IMR-90 (cell line): ENCODE data around the gene PRKCE. TPM values are rescaled to one million over a fixed set of nuclear protein-coding genes. Genes with fewer than 3 reads are reported as not detected.

Experiments
- ATAC-seq: fragments of 200-7000 bp; cut with Tn5 transposase; 2 replicates; pipeline ENCODE4 v1.9.1; 2020; ENCODE audit warnings: low read depth, mild to moderate bottlenecking, moderate library complexity
- BruUV-seq: library from RNA; stranded (reverse); fragments of 400-500 nt; replicated peaks from 2 replicates; lab custom pipeline; 2021; lab: Mats Ljungman, UMichigan
- CTCF ChIA-PET: fragments of 300-600 bp; formaldehyde crosslinking; extraction: SDS; loops from one replicate; lab custom pipeline; 2021; ENCODE audit warnings: antibody characterized with exemption; lab: Yijun Ruan, JAX
- POLR2A ChIA-PET: fragments of 300-600 bp; sonication (Branson Sonifier 250); formaldehyde crosslinking; loops from one replicate; lab custom pipeline; 2022; ENCODE audit warnings: antibody characterized with exemption; ENCODE audit not compliant: unreplicated experiment; lab: Charles Lee
- DNase-seq: peaks from one replicate; pipeline ENCODE4 v3.0.0; 2013
- H2AFZ ChIP-seq: replicated peaks from 2 replicates; pipeline ENCODE3; 2013; ENCODE audit warnings: low read length, mild to moderate bottlenecking; ENCODE audit not compliant: poor library complexity
- H2AK5ac ChIP-seq: 2 replicates; pipeline ENCODE4 v1.6.1; 2013; ENCODE audit warnings: low read depth, low read length, inconsistent platforms
- H2AK9ac ChIP-seq: replicated peaks from 2 replicates; pipeline ENCODE3; 2013; ENCODE audit warnings: mild to moderate bottlenecking, low read depth, low read length, moderate library complexity; ENCODE audit not compliant: poor library complexity
- H2BK120ac ChIP-seq: 2 replicates; pipeline ENCODE4 v1.6.1; 2013; ENCODE audit warnings: low read depth, low read length, inconsistent platforms
- H2BK15ac ChIP-seq: 3 replicates; pipeline ENCODE4 v1.6.1; 2013; ENCODE audit warnings: low read depth, low read length, inconsistent platforms
- H2BK20ac ChIP-seq: 2 replicates; pipeline ENCODE4 v1.6.1; 2013; ENCODE audit warnings: low read depth, mild to moderate bottlenecking, inconsistent platforms, low read length, moderate library complexity
- H2BK5ac ChIP-seq: 2 replicates; pipeline ENCODE4 v1.6.1; 2013; ENCODE audit warnings: mild to moderate bottlenecking, low read depth, low read length, inconsistent platforms; ENCODE audit not compliant: poor library complexity, severe bottlenecking
- H3K14ac ChIP-seq: replicated peaks from 2 replicates; pipeline ENCODE4 v1.6.1; 2013; ENCODE audit warnings: low read depth, low read length, inconsistent platforms
- H3K18ac ChIP-seq: 2 replicates; pipeline ENCODE4 v1.6.1; 2013; ENCODE audit warnings: low read depth, low read length, control low read depth
- H3K23ac ChIP-seq: 2 replicates; pipeline ENCODE4 v1.6.1; 2013; ENCODE audit warnings: low read depth, low read length, inconsistent platforms
- H3K27ac ChIP-seq: 2 replicates; pipeline ENCODE4 v1.5.1; 2013; ENCODE audit warnings: mild to moderate bottlenecking, control low read depth, low read length; ENCODE audit not compliant: insufficient read depth
- H3K27me3 ChIP-seq: 2 replicates; pipeline ENCODE4 v1.6.1; 2013; ENCODE audit warnings: low read length; ENCODE audit not compliant: control insufficient read depth, insufficient read depth
- H3K36me3 ChIP-seq: 2 replicates; pipeline ENCODE4 v1.6.1; 2013; ENCODE audit warnings: low read length, mixed read lengths; ENCODE audit not compliant: control insufficient read depth, insufficient read depth
- H3K4ac ChIP-seq: 2 replicates; pipeline ENCODE4 v1.6.1; 2013; ENCODE audit warnings: low read depth, low read length, inconsistent platforms
- H3K4me1 ChIP-seq: 2 replicates; pipeline ENCODE4 v1.6.1; 2013; ENCODE audit warnings: low read length, mixed read lengths; ENCODE audit not compliant: control insufficient read depth, insufficient read depth
- H3K4me2 ChIP-seq: 2 replicates; pipeline ENCODE4 v1.6.1; 2013; ENCODE audit warnings: low read depth, mild to moderate bottlenecking, control low read depth, low read length, moderate library complexity
- H3K4me3 ChIP-seq: 2 replicates; pipeline ENCODE4 v1.5.1; 2013; ENCODE audit warnings: low read depth, mild to moderate bottlenecking, control low read depth, low read length, moderate library complexity; ENCODE audit not compliant: insufficient read depth
- H3K56ac ChIP-seq: 2 replicates; pipeline ENCODE4 v1.6.1; 2013; ENCODE audit warnings: low read length, inconsistent platforms; ENCODE audit not compliant: insufficient read depth; ENCODE audit errors: extremely low read depth
- H3K79me1 ChIP-seq, 2 experiments: 2 replicates each; pipeline ENCODE4 v1.6.1; 2013; ENCODE audit warnings: low read length in 2 of 2, inconsistent platforms in 1 of 2, low read depth in 1 of 2
- H3K9ac ChIP-seq: 2 replicates; pipeline ENCODE4 v1.6.1; 2013; ENCODE audit warnings: low read depth, low read length, control low read depth
- H3K9me1 ChIP-seq: 2 replicates; pipeline ENCODE4 v1.6.1; 2013; ENCODE audit warnings: low read length, inconsistent platforms; ENCODE audit not compliant: insufficient read depth
- H3K9me3 ChIP-seq: 2 replicates; pipeline ENCODE4 v1.6.1; 2013; ENCODE audit warnings: low read length; ENCODE audit not compliant: control insufficient read depth, insufficient read depth
- H4K20me1 ChIP-seq: 2 replicates; pipeline ENCODE4 v1.6.1; 2013; ENCODE audit warnings: low read length, inconsistent platforms; ENCODE audit not compliant: insufficient read depth
- H4K5ac ChIP-seq: 2 replicates; pipeline ENCODE4 v1.6.1; 2013; ENCODE audit warnings: mild to moderate bottlenecking, low read depth, low read length, control low read depth
- H4K8ac ChIP-seq, 2 experiments: 2 replicates each; pipeline ENCODE4 v1.6.1; 2013; ENCODE audit warnings: low read depth in 2 of 2, low read length in 2 of 2, control low read depth in 1 of 2, inconsistent platforms in 1 of 2
- H4K91ac ChIP-seq: 2 replicates; pipeline ENCODE4 v1.6.1; 2013; ENCODE audit warnings: low read depth, low read length, inconsistent platforms; ENCODE audit not compliant: insufficient read depth
- BHLHE40 ChIP-seq: fragments of 150-350 bp; IDR thresholded peaks from 2 replicates; pipeline ENCODE4 v1.6.1; 2016; ENCODE audit warnings: mild to moderate bottlenecking, low read depth, low read length
- CEBPB ChIP-seq: IDR thresholded peaks from 2 replicates; pipeline ENCODE4 v1.6.1; 2012; ENCODE audit warnings: low read depth, low read length, improper control_type of control experiment
- ELK1 ChIP-seq: fragments of 150-350 bp; IDR thresholded peaks from 2 replicates; pipeline ENCODE4 v1.6.1; 2016; ENCODE audit warnings: low read depth, mild to moderate bottlenecking, low read length, moderate library complexity, borderline replicate concordance
- FOS ChIP-seq: fragments of 150-350 bp; IDR thresholded peaks from 2 replicates; pipeline ENCODE4 v1.6.1; 2016; ENCODE audit warnings: low read depth, low read length
- MAFK ChIP-seq: IDR thresholded peaks from 2 replicates; pipeline ENCODE4 v1.6.1; 2012; ENCODE audit warnings: low read depth, low read length, improper control_type of control experiment
- MXI1 ChIP-seq: IDR thresholded peaks from 2 replicates; pipeline ENCODE4 v1.6.1; 2012; ENCODE audit warnings: low read depth, mild to moderate bottlenecking, low read length, moderate library complexity, borderline replicate concordance
- POLR2A ChIP-seq: IDR thresholded peaks from 2 replicates; pipeline ENCODE4 v1.6.1; 2012; ENCODE audit warnings: mild to moderate bottlenecking, low read depth, low read length
- RAD21 ChIP-seq: IDR thresholded peaks from 2 replicates; pipeline ENCODE4 v1.6.1; 2012; ENCODE audit warnings: low read length, improper control_type of control experiment
- RCOR1 ChIP-seq: IDR thresholded peaks from 2 replicates; pipeline ENCODE4 v1.6.1; 2012; ENCODE audit warnings: mild to moderate bottlenecking, low read length, improper control_type of control experiment; ENCODE audit not compliant: insufficient replicate concordance
- RFX5 ChIP-seq: IDR thresholded peaks from 2 replicates; pipeline ENCODE4 v1.8.0; 2012; ENCODE audit warnings: low read depth, mild to moderate bottlenecking, low read length, moderate library complexity
- SMC3 ChIP-seq: fragments of 150-350 bp; IDR thresholded peaks from 2 replicates; pipeline ENCODE4 v1.6.1; 2016; ENCODE audit warnings: low read depth, mild to moderate bottlenecking, antibody characterized with exemption, low read length, moderate library complexity
- WGBS, 2 experiments: methylation state at CpG; one replicate each; pipeline versions ENCODE4 v1.1.5 to v1.1.7; 2013; ENCODE audit warnings: missing lambda C conversion rate in 2 of 2; ENCODE audit not compliant: insufficient read length in 1 of 2; ENCODE audit errors: extremely low coverage in 2 of 2; 5-methylcytosine and 5-hydroxymethylcytosine counted together
- dilution Hi-C: fragments of 300-500 bp; cut with HindIII; formaldehyde crosslinking; loops from one replicate; pipeline ENCODE4 v1.14.3; 2018; ENCODE audit warnings: low sequenced_read_pairs; ENCODE audit not compliant: unreplicated experiment
- in situ Hi-C: fragments of 300-500 bp; cut with MboI; formaldehyde crosslinking; loops from 3 replicates; pipeline ENCODE4 v1.14.3; 2019; ENCODE audit warnings: low sequenced_read_pairs, inconsistent platforms, mixed read lengths
- intact Hi-C: fragments of 100-400 bp; cut with micrococcal nuclease; formaldehyde crosslinking; loops from 2 replicates; pipeline ENCODE4 v1.10.0; 2022
- polyA plus RNA-seq, 3 experiments: library from polyadenylated mRNA; depleted of rRNA; stranded (reverse); fragments of >200 nt; gene quantifications; 2 replicates each; pipeline ENCODE4 v1.2.3, GENCODE V29; 2012; ENCODE audit warnings: low replicate concordance in 1 of 3
- total RNA-seq: library from RNA; depleted of rRNA; stranded (reverse); fragments of >200 nt; gene quantifications from 2 replicates; pipeline ENCODE4 v1.2.3, GENCODE V29; 2012
- TF ChIP-seq, protein P1 (sequence below): fragments of 150-350 bp; IDR thresholded peaks from 2 replicates; pipeline ENCODE4 v1.6.1; 2017; ENCODE audit warnings: mild to moderate bottlenecking, antibody characterized with exemption, low read length, low read depth

The PRKCE gene
- total and polyA plus RNA-seq, 2 of the 4 experiments (the other 2 are of a cell fraction) = 8.1 to 32.4 TPM

DNA sequence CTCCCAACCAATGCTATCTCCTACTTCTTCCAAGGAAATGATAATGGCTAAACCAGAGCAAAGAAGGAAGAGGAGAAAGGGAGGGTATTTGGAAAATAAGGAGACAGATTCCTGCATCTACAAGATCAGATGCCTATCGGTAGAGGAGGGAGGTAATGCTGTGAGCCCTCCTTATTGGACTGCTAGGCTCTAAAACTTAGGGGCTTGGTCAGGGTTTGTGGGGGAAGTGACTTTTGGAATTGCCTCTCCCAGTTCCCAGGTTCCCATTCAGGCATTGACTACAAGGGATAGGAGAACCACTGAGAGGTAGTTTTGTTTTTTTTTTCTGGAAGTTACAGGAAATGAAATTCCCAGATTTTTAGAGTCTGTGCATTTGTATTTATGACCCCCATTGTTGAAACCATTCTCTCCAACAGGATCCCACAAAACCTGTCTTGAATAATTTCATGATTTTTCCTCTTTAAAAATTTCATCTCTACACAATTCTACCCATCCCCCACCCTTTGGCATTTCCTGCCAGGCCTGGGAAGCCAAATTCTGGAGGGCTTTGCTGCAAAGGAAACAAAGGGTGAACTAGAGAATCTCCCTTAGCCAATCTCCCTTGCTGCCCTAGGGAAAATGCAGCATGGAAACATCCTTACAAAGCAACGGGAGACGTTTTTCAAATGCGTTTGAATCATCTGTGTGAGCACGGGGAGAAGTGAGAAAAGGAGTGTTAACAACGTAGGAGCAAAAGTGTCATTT is 363.6 kb downstream of the PRKCE start (continued):
- no peak for TF ChIP-seq RAD21
- no peak for TF ChIP-seq SMC3

- POLR2A ChIA-PET = no interaction called here
- dilution Hi-C loops = no loop called here
- Histone ChIP-seq H4K8ac (peak overlapping the region; percentile 26 to 64; a peak in 3 of 4 replicates), H3K9me1 (peaks cover 15% of the 10 kb centered on the region), H2BK5ac (peak overlapping the region; percentile 4), H3K56ac (peak overlapping the region; percentile 29; the same call in 1 of the 2 replicates), H3K9ac (peak overlapping the region; percentile 34; the same call in 1 of the 2 replicates), H3K14ac (peak overlapping the region; percentile 74), H3K18ac (peak overlapping the region; percentile 48; the same call in 1 of the 2 replicates), H2AFZ (no peak overlapping the region), H2BK120ac (peak overlapping the region; percentile 62), H2BK15ac (peak overlapping the region; percentile 63; the same call in 2 of the 3 replicates), H2BK20ac (peak overlapping the region; percentile 82), H2AK9ac (no peak overlapping the region), H4K91ac (peak overlapping the region; percentile 65), H4K5ac (peak overlapping the region; percentile 49), H3K4me3 (no peak overlapping the region), H3K4ac (peak overlapping the region; percentile 53), H3K27me3 (no peaks in the 10 kb centered on the region), H3K9me3 (0 out of 2 replicates have a peak, but pooled peaks cover under 1% of the 10 kb centered on the region), H3K27ac (no peak overlapping the region; the same call in 1 of the 2 replicates), H2AK5ac (peak overlapping the region; percentile 72), H3K4me1 (peaks cover 19% of the 10 kb centered on the region), H3K36me3 (peaks cover 5% of the 10 kb centered on the region), H3K23ac (peak overlapping the region; percentile 13; the same call in 1 of the 2 replicates), H3K4me2 (no peak overlapping the region), H4K20me1 (no peaks in the 10 kb centered on the region), H3K79me1 (peaks cover 8 to 25% of the 10 kb centered on the region in 2 experiments)
- TF ChIP-seq ELK1 (no peak), FOS (no peak), BHLHE40 (no peak), MXI1 (no peak), MAFK (no peak), RCOR1 (no peak), POLR2A (no peak), CEBPB (no peak), RFX5 (no peak)
- TF ChIP-seq, protein P1, sequence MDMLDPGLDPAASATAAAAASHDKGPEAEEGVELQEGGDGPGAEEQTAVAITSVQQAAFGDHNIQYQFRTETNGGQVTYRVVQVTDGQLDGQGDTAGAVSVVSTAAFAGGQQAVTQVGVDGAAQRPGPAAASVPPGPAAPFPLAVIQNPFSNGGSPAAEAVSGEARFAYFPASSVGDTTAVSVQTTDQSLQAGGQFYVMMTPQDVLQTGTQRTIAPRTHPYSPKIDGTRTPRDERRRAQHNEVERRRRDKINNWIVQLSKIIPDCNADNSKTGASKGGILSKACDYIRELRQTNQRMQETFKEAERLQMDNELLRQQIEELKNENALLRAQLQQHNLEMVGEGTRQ = no peak
- in situ Hi-C loops = loop anchor here (25.0 kb wide), 1 partner anchor 347 kb away; no protein-coding TSS in a partner anchor
- no peak for ATAC-seq
- 70% methylated on average over 2 of the region's 7 CpGs; no CpG with 5 or more reads in 1 of the 2 experiments for WGBS, 2 experiments
- intact Hi-C loops = no loop called here
- CTCF ChIA-PET = no interaction called here
- BruUV-seq = no TSS peak
- no peak for DNase-seq
These were observed 364.2 kb downstream of the PRKCE start for GRCh38 chr2:46015671-46016070.
